ENCODE data around the gene KCNJ18.
"Not testable (repeated sequence)": the region's sequence is repeated elsewhere in the genome, so short reads cannot be mapped to it uniquely, and the experiment has no call there.

The KCNJ18 gene

GRCh38 chr17:21670361-21671155, 21.8 kb upstream of the KCNJ18 start:
- not testable (repeated sequence) for DNase-seq (ENCODE audit: low read depth in 1 of 2, low spot score in 1 of 2)

GRCh38 chr17:21671437-21671836, 20.9 kb upstream of the KCNJ18 start:
- DNase-seq (ENCODE audit: low read depth in 1 of 2, low spot score in 1 of 2), result not testable (repeated sequence)

- DNase-seq (ENCODE audit: low read depth in 1 of 2, low spot score in 1 of 2), result not testable (repeated sequence)
Observed at GRCh38 chr17:21671871-21672270, 20.5 kb upstream of the KCNJ18 start.

- not testable (repeated sequence) for DNase-seq (ENCODE audit: low read depth in 1 of 2, low spot score in 1 of 2)
Observed at GRCh38 chr17:21673451-21674241, 18.7 kb upstream of the KCNJ18 start.

- no peak for DNase-seq (ENCODE audit: low read depth in 1 of 2, low spot score in 1 of 2)
Observed at GRCh38 chr17:21674242-21674731, 18.0 kb upstream of the KCNJ18 start.

- not testable (repeated sequence) for DNase-seq (ENCODE audit: low read depth in 1 of 2, low spot score in 1 of 2)
Observed at GRCh38 chr17:21674891-21675738, 17.2 kb upstream of the KCNJ18 start.

- DNase-seq (ENCODE audit: low read depth in 1 of 2, low spot score in 1 of 2), result not testable (repeated sequence)
Observed at GRCh38 chr17:21675739-21676130, 16.6 kb upstream of the KCNJ18 start.

- no peak for DNase-seq (ENCODE audit: low read depth in 1 of 2, low spot score in 1 of 2)
Observed at GRCh38 chr17:21676281-21677111, 15.8 kb upstream of the KCNJ18 start.

GRCh38 chr17:21677126-21677910, 15.0 kb upstream of the KCNJ18 start:
- DNase-seq (ENCODE audit: low read depth in 1 of 2, low spot score in 1 of 2), result no peak

GRCh38 chr17:21677911-21678310, 14.4 kb upstream of the KCNJ18 start:
- DNase-seq (ENCODE audit: low read depth in 1 of 2, low spot score in 1 of 2), result no peak

- no peak for DNase-seq (ENCODE audit: low read depth in 1 of 2, low spot score in 1 of 2)
Observed at GRCh38 chr17:21678393-21679081, 13.8 kb upstream of the KCNJ18 start.

GRCh38 chr17:21679256-21680146, 12.8 kb upstream of the KCNJ18 start:
- no peak for DNase-seq (ENCODE audit: low read depth in 1 of 2, low spot score in 1 of 2)

- no peak for DNase-seq (ENCODE audit: low read depth in 1 of 2, low spot score in 1 of 2)
Observed at GRCh38 chr17:21680366-21680765, 12.0 kb upstream of the KCNJ18 start.

- DNase-seq (ENCODE audit: low read depth in 1 of 2, low spot score in 1 of 2), result not testable (repeated sequence)
Observed at GRCh38 chr17:21680850-21681351, 11.4 kb upstream of the KCNJ18 start.

- DNase-seq (ENCODE audit: low read depth in 1 of 2, low spot score in 1 of 2), result not testable (repeated sequence)
Observed at GRCh38 chr17:21681576-21681975, 10.7 kb upstream of the KCNJ18 start.

GRCh38 chr17:21682130-21682529, 10.2 kb upstream of the KCNJ18 start:
- not testable (repeated sequence) for DNase-seq (ENCODE audit: low read depth in 1 of 2, low spot score in 1 of 2)

GRCh38 chr17:21683142-21683712, 9.1 kb upstream of the KCNJ18 start:
- not testable (repeated sequence) for DNase-seq (ENCODE audit: low read depth in 1 of 2, low spot score in 1 of 2)

Measured in activated CD4-positive, alpha-beta T cell treated with anti-CD3 and anti-CD28 coated beads, Interleukin-2, amount 50 U/mL, for 24 hours (primary cell).